Calu3 (cell line): ENCODE results near the gene ZNF644. TPM values are rescaled to one million over a fixed set of nuclear protein-coding genes. Genes with fewer than 3 reads are reported as not detected.

Source experiments
- BruUV-seq: library from RNA; stranded (reverse); fragments of 400-500 nt; replicated peaks from 2 replicates; lab custom pipeline; 2021; lab: Mats Ljungman, UMichigan
- CTCF ChIA-PET: fragments of 300-600 bp; sonication (Branson Sonifier 250); formaldehyde crosslinking; loops from one replicate; lab custom pipeline; 2022; ENCODE audit warnings: antibody characterized with exemption; lab: Charles Lee
- DNase-seq: peaks from one replicate; pipeline ENCODE4 v3.0.0; 2022
- H3K27ac Mint-ChIP-seq: one replicate; pipeline ENCODE4 v1.8.0; 2022; ENCODE audit warnings: mixed read lengths; ENCODE audit not compliant: unreplicated experiment
- H3K27me3 Mint-ChIP-seq: one replicate; pipeline ENCODE4 v1.8.0; 2022; ENCODE audit warnings: mixed read lengths; ENCODE audit not compliant: unreplicated experiment
- H3K36me3 Mint-ChIP-seq: one replicate; pipeline ENCODE4 v1.8.0; 2022; ENCODE audit warnings: mild to moderate bottlenecking, moderate library complexity, mixed read lengths; ENCODE audit not compliant: insufficient read depth, unreplicated experiment
- H3K4me1 Mint-ChIP-seq: one replicate; pipeline ENCODE4 v1.8.0; 2022; ENCODE audit warnings: mild to moderate bottlenecking, low read depth, mixed read lengths; ENCODE audit not compliant: unreplicated experiment
- H3K4me3 Mint-ChIP-seq: one replicate; pipeline ENCODE4 v1.8.0; 2022; ENCODE audit warnings: mild to moderate bottlenecking, low read depth, moderate library complexity, mixed read lengths; ENCODE audit not compliant: unreplicated experiment
- H3K9me3 Mint-ChIP-seq: one replicate; pipeline ENCODE4 v1.8.0; 2022; ENCODE audit warnings: low read depth, mixed read lengths; ENCODE audit not compliant: unreplicated experiment
- CTCF ChIP-seq: fragments of 200-600 bp; IDR thresholded peaks from one replicate; pipeline ENCODE4 v1.8.0; 2022; ENCODE audit warnings: antibody characterized with exemption; ENCODE audit not compliant: unreplicated experiment
- intact Hi-C: fragments of 100-400 bp; cut with micrococcal nuclease; formaldehyde crosslinking; loops from one replicate; pipeline ENCODE4 v1.10.0; 2022; ENCODE audit not compliant: unreplicated experiment
- total RNA-seq: library from RNA; stranded (reverse); gene quantifications from 2 replicates; pipeline ENCODE4 v1.2.3, GENCODE V29; 2022

Gene ZNF644
- total RNA-seq, 1 experiment from 2014 or later = 76.0 TPM

- peaks cover 47% of the 10 kb centered on the region for H3K4me1 Mint-ChIP-seq
- TF ChIP-seq CTCF = no peak
- no peak overlapping the region for H3K4me3 Mint-ChIP-seq
- CTCF ChIA-PET = interaction anchor here (2.2 kb wide), 2 partner anchors 202 to 242 kb away, joined by 8 to 19 read pairs; no protein-coding TSS in a partner anchor
- no peaks in the 10 kb centered on the region for H3K27me3 Mint-ChIP-seq
- intact Hi-C loops = loop anchor here (1.0 to 10.0 kb wide), 4 partner anchors 201 to 385 kb away; no protein-coding TSS in a partner anchor
- peak overlapping the region; percentile 43 for H3K27ac Mint-ChIP-seq
- no peak for DNase-seq
- H3K9me3 Mint-ChIP-seq = no peaks in the 10 kb centered on the region
- no TSS peak for BruUV-seq
- peaks cover 11% of the 10 kb centered on the region for H3K36me3 Mint-ChIP-seq
Observed at GRCh38 chr1:90963651-90964050, 58.2 kb downstream of the ZNF644 start.

- CTCF ChIA-PET = interaction anchor here (2.2 kb wide), 2 partner anchors 202 to 241 kb away, joined by 8 to 19 read pairs; no protein-coding TSS in a partner anchor
- no peaks in the 10 kb centered on the region for H3K27me3 Mint-ChIP-seq
- H3K36me3 Mint-ChIP-seq = peaks cover 11% of the 10 kb centered on the region
- peaks cover 47% of the 10 kb centered on the region for H3K4me1 Mint-ChIP-seq
- intact Hi-C loops = loop anchor here (10.0 kb wide), 2 partner anchors 202 to 348 kb away; no protein-coding TSS in a partner anchor
- no peak for TF ChIP-seq CTCF
- H3K27ac Mint-ChIP-seq = peak overlapping the region; percentile 43
- no peaks in the 10 kb centered on the region for H3K9me3 Mint-ChIP-seq
- H3K4me3 Mint-ChIP-seq = no peak overlapping the region
- DNase-seq = no peak
- BruUV-seq = no TSS peak
Observed at GRCh38 chr1:90963236-90963635, 58.6 kb downstream of the ZNF644 start.

- peaks cover 3% of the 10 kb centered on the region for H3K9me3 Mint-ChIP-seq
- intact Hi-C loops = loop anchor here (10.0 kb wide), 2 partner anchors 205 to 345 kb away; no protein-coding TSS in a partner anchor
- no peak for DNase-seq
Observed at GRCh38 chr1:90959352-90960206, 62.3 kb downstream of the ZNF644 start.

GRCh38 chr1:90957497-90957896 lies 64.3 kb downstream of the ZNF644 start:
- no peak for DNase-seq
- peaks cover 15% of the 10 kb centered on the region for H3K36me3 Mint-ChIP-seq
- no peak for TF ChIP-seq CTCF
- H3K4me3 Mint-ChIP-seq = no peak overlapping the region
- BruUV-seq = no TSS peak
- H3K4me1 Mint-ChIP-seq = peaks cover 63% of the 10 kb centered on the region
- no peak overlapping the region for H3K27ac Mint-ChIP-seq
- intact Hi-C loops = no loop called here
- CTCF ChIA-PET = no interaction called here
- no peaks in the 10 kb centered on the region for H3K27me3 Mint-ChIP-seq
- peaks cover 3% of the 10 kb centered on the region for H3K9me3 Mint-ChIP-seq

More at GRCh38 chr1:90959352-90960206, 62.3 kb downstream of the ZNF644 start:
- CTCF ChIA-PET = interaction anchor here (2.1 kb wide), 1 partner anchor 238 kb away, joined by 5 read pairs; no protein-coding TSS in a partner anchor
- BruUV-seq = no TSS peak
- Mint-ChIP-seq H3K36me3 (peaks cover 17% of the 10 kb centered on the region), H3K27ac (peak overlapping the region; percentile 63), H3K4me1 (peaks cover 66% of the 10 kb centered on the region), H3K4me3 (no peak overlapping the region), H3K27me3 (no peaks in the 10 kb centered on the region)
- no peak for TF ChIP-seq CTCF
